ENCODE data around the gene OPN4.
"Not testable (repeated sequence)": the region's sequence is repeated elsewhere in the genome, so short reads cannot be mapped to it uniquely, and the experiment has no call there.

OPN4 gene

GRCh38 chr10:86654411-86655172 is at the start of gene OPN4:
Gene OPN4 (plus strand): TSS chr10:86654547. CDS start chr10:86654784, 237 bp downstream.
- DNase-seq (ENCODE audit: low read depth in 2 of 2): no peak

GRCh38 chr10:86607674-86608073 is 46.7 kb upstream of the OPN4 start:
- no peak for DNase-seq (ENCODE audit: low read depth in 2 of 2)

- no peak for DNase-seq (ENCODE audit: low read depth in 2 of 2)
Observed at GRCh38 chr10:86609920-86610319, 44.4 kb upstream of the OPN4 start.

- DNase-seq (ENCODE audit: low read depth in 2 of 2): no peak
Observed at GRCh38 chr10:86611386-86611785, 43.0 kb upstream of the OPN4 start.

GRCh38 chr10:86613096-86613495 is 41.3 kb upstream of the OPN4 start:
- no peak for DNase-seq (ENCODE audit: low read depth in 2 of 2)

GRCh38 chr10:86613905-86614304 is 40.4 kb upstream of the OPN4 start:
- no peak for DNase-seq (ENCODE audit: low read depth in 2 of 2)

GRCh38 chr10:86614853-86615252 is 39.5 kb upstream of the OPN4 start:
- no peak for DNase-seq (ENCODE audit: low read depth in 2 of 2)

GRCh38 chr10:86617278-86617677 is 37.1 kb upstream of the OPN4 start:
- not testable (repeated sequence) for DNase-seq (ENCODE audit: low read depth in 2 of 2)

- no peak for DNase-seq (ENCODE audit: low read depth in 2 of 2)
Observed at GRCh38 chr10:86628311-86628710, 26.0 kb upstream of the OPN4 start.

- DNase-seq (ENCODE audit: low read depth in 2 of 2): no peak
Observed at GRCh38 chr10:86630079-86630478, 24.3 kb upstream of the OPN4 start.

GRCh38 chr10:86632009-86632800 is 22.1 kb upstream of the OPN4 start:
- DNase-seq (ENCODE audit: low read depth in 2 of 2): no peak

GRCh38 chr10:86632951-86633350 is 21.4 kb upstream of the OPN4 start:
- no peak for DNase-seq (ENCODE audit: low read depth in 2 of 2)

GRCh38 chr10:86635402-86635801 is 18.9 kb upstream of the OPN4 start:
- DNase-seq (ENCODE audit: low read depth in 2 of 2): no peak

GRCh38 chr10:86636311-86636710 is 18.0 kb upstream of the OPN4 start:
- DNase-seq (ENCODE audit: low read depth in 2 of 2): no peak

GRCh38 chr10:86642021-86642420 is 12.3 kb upstream of the OPN4 start:
- DNase-seq (ENCODE audit: low read depth in 2 of 2): no peak

- DNase-seq (ENCODE audit: low read depth in 2 of 2): no peak
Observed at GRCh38 chr10:86642499-86642898, 11.8 kb upstream of the OPN4 start.

GRCh38 chr10:86644152-86644793 is 10.1 kb upstream of the OPN4 start:
- DNase-seq (ENCODE audit: low read depth in 2 of 2): no peak

- DNase-seq (ENCODE audit: low read depth in 2 of 2): no peak
Observed at GRCh38 chr10:86644794-86645445, 9.4 kb upstream of the OPN4 start.

- DNase-seq (ENCODE audit: low read depth in 2 of 2): not testable (repeated sequence)
Observed at GRCh38 chr10:86645621-86646165, 8.7 kb upstream of the OPN4 start.

GRCh38 chr10:86646532-86646931 is 7.8 kb upstream of the OPN4 start:
- DNase-seq (ENCODE audit: low read depth in 2 of 2): no peak

- no peak for DNase-seq (ENCODE audit: low read depth in 2 of 2)
Observed at GRCh38 chr10:86646933-86647332, 7.4 kb upstream of the OPN4 start.
